GM12878 (cell line): Measurements from ENCODE around the gene RAD51B.

Source experiments
- CTCF ChIP-seq, 3 experiments: IDR thresholded peaks in 2 of 3; conservative IDR thresholded peaks in 1 of 3; 2 replicates each; pipeline ENCODE4 v1.5.1; 2011; ENCODE audit warnings: low read depth in 3 of 3, low read length in 3 of 3, mild to moderate bottlenecking in 3 of 3, control low read depth in 2 of 3, moderate library complexity in 2 of 3, inconsistent platforms in 1 of 3, mixed read lengths in 1 of 3; ENCODE audit not compliant: control insufficient read depth in 2 of 3, insufficient read depth in 1 of 3; ENCODE audit errors: extremely low read depth in 1 of 3
- ESRRA ChIP-seq: IDR thresholded peaks from 2 replicates; pipeline ENCODE4 v1.6.1; 2012; ENCODE audit warnings: mild to moderate bottlenecking, low read length, improper control_type of control experiment
- IKZF1 ChIP-seq: fragments of 450-650 bp; conservative IDR thresholded peaks from 2 replicates; pipeline ENCODE4 v1.6.1; 2017; ENCODE audit warnings: antibody characterized with exemption, mild to moderate bottlenecking
- JUNB ChIP-seq: IDR thresholded peaks from 2 replicates; pipeline ENCODE4 v1.6.1; 2016; ENCODE audit warnings: antibody characterized with exemption, mild to moderate bottlenecking
- POLR2A ChIP-seq: IDR thresholded peaks from 2 replicates; pipeline ENCODE4 v1.6.1; 2011; ENCODE audit warnings: low read depth, mild to moderate bottlenecking, low read length
- POLR2AphosphoS5 ChIP-seq: IDR thresholded peaks from 2 replicates; pipeline ENCODE4 v1.6.1; 2011; ENCODE audit warnings: mild to moderate bottlenecking, low read length, inconsistent platforms
- RAD21 ChIP-seq: IDR thresholded peaks from 2 replicates; pipeline ENCODE4 v1.6.1; 2011; ENCODE audit warnings: mild to moderate bottlenecking, low read depth, low read length, moderate library complexity; ENCODE audit not compliant: insufficient read depth
- RELA ChIP-seq: fragments of 450-650 bp; IDR thresholded peaks from 2 replicates; pipeline ENCODE4 v1.8.0; 2014; ENCODE audit warnings: borderline replicate concordance; ENCODE audit not compliant: partially characterized antibody
- SUPT20H ChIP-seq: IDR thresholded peaks from 2 replicates; pipeline ENCODE4 v1.6.1; 2011; ENCODE audit warnings: low read depth, mild to moderate bottlenecking, low read length, moderate library complexity, borderline replicate concordance; ENCODE audit not compliant: control insufficient read depth
- SUZ12 ChIP-seq: fragments of 200-600 bp; sonication (generic); IDR thresholded peaks from one replicate; pipeline ENCODE4 v1.6.1; 2018; ENCODE audit warnings: antibody characterized with exemption, mild to moderate bottlenecking; ENCODE audit not compliant: unreplicated experiment
- TF ChIP-seq, protein P1 (sequence below): IDR thresholded peaks from 2 replicates; pipeline ENCODE4 v1.6.1; 2011; ENCODE audit warnings: borderline replicate concordance, low read depth, mild to moderate bottlenecking, moderate library complexity, mixed read lengths, low read length; ENCODE audit not compliant: insufficient read depth; ENCODE audit errors: extremely low read length
- TF ChIP-seq, protein P2 (sequence below): IDR thresholded peaks from 2 replicates; pipeline ENCODE4 v1.6.1; 2012; ENCODE audit warnings: low read depth, low read length, improper control_type of control experiment

DNA sequence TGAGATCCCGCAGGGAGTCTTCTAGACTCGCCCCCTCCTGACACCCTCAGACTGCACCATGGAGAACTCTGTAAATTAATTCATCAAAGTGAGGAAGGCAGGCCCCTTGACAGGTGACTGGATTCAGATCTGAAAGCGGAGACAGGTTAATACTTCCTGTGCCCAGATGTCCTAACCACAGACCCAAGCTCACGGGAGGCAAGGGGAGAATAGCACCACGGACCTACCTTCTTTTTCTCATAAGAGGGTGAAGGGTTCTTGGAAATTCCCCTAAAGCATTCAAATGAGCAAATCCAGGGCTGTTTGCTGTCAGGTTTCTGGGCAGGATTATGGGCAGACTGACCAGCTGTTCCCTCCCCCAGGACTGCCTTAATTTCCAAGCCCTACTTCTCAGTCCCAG, 803.3 kb downstream of the RAD51B start:
- TF ChIP-seq RELA (no peak), POLR2A (no peak), POLR2AphosphoS5 (no peak), JUNB (no peak), RAD21 (no peak), CTCF (IDR thresholded peaks at IDR 0.05 in 2 of 3, conservative IDR thresholded peaks at IDR 0.05 in 1 of 3; ENCODE audit: control insufficient read depth in 2 of 3, extremely low read depth in 1 of 3, insufficient read depth in 1 of 3, low read depth in 3 of 3, low read length in 3 of 3) (no peak), SUPT20H (no peak), SUZ12 (no peak), ESRRA (no peak), IKZF1 (no peak)
- TF ChIP-seq, protein P1, sequence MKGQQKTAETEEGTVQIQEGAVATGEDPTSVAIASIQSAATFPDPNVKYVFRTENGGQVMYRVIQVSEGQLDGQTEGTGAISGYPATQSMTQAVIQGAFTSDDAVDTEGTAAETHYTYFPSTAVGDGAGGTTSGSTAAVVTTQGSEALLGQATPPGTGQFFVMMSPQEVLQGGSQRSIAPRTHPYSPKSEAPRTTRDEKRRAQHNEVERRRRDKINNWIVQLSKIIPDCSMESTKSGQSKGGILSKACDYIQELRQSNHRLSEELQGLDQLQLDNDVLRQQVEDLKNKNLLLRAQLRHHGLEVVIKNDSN, result no peak
- TF ChIP-seq, protein P2, sequence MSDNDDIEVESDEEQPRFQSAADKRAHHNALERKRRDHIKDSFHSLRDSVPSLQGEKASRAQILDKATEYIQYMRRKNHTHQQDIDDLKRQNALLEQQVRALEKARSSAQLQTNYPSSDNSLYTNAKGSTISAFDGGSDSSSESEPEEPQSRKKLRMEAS, result no peak
